Pancreas (tissue), 10 donors: Measurements from ENCODE around the gene NUCB2. TPM values are rescaled to one million over a fixed set of nuclear protein-coding genes. Genes with fewer than 3 reads are reported as not detected.

ENCODE experiments used
- ATAC-seq, 4 donors: fragments of 200-7000 bp; cut with Tn5 transposase; one replicate each; pipeline versions ENCODE4 v1.8.0 to v1.9.1; 2020; ENCODE audit warnings: mild to moderate bottlenecking in 4 of 4, moderate library complexity in 4 of 4
- DNase-seq, 6 donors: peaks; one replicate each; pipeline ENCODE4 v3.0.0-alpha.2; 2020
- FAIRE-seq: peaks from 2 replicates; lab custom pipeline; 2012; peaks lifted over from hg19 to GRCh38; lab: Jason Lieb, UNC
- H3K27ac ChIP-seq, 4 donors: fragments of 200-600 bp; sonication (generic); 1 replicate in 3 of 4; 2 replicates in 1 of 4; pipeline versions ENCODE4 v1.5.0 to v1.8.0; 2020
- H3K27me3 ChIP-seq, 4 donors: fragments of 200-600 bp; one replicate each; pipeline ENCODE4 v1.8.0; 2021
- H3K36me3 ChIP-seq, 3 donors: fragments of 200-600 bp; sonication (generic) in 1 of 3; one replicate each; pipeline versions ENCODE4 v1.5.0 to v1.8.0; 2020 to 2021
- H3K4me1 ChIP-seq, 3 donors: fragments of 200-600 bp; one replicate each; pipeline ENCODE4 v1.8.0; 2021
- H3K4me3 ChIP-seq, 4 donors: fragments of 200-600 bp; sonication (generic) in 2 of 4; one replicate each; pipeline versions ENCODE4 v1.5.0 to v1.8.0; 2020 to 2021
- H3K9me3 ChIP-seq, 4 donors: fragments of 200-600 bp; one replicate each; pipeline ENCODE4 v1.8.0; 2021
- CTCF ChIP-seq, 4 donors: fragments of 200-600 bp; sonication (generic) in 3 of 4; IDR thresholded peaks; one replicate each; pipeline versions ENCODE4 v1.5.0 to v1.8.0; 2021; ENCODE audit warnings: antibody characterized with exemption in 4 of 4
- WGBS, 2 donors: extraction: QIAGEN DNeasy Blood & Tissue Kit; methylation state at CpG; one replicate each; pipeline ENCODE4 v1.1.7; 2013; 5-methylcytosine and 5-hydroxymethylcytosine counted together
- intact Hi-C, 3 donors: fragments of 100-400 bp; cut with DNase I; formaldehyde crosslinking; loops; one replicate each; pipeline versions ENCODE4 v1.11.1 to v1.14.2; 2022
- polyA plus RNA-seq, 2 donors: library from polyadenylated mRNA; stranded (reverse); fragments of 200-250 nt; gene quantifications; one replicate each; pipeline ENCODE4 v1.2.3, GENCODE V29; 2013
- total RNA-seq, 6 donors: library from RNA; stranded (reverse); fragmentation: NEBNext Ultra II Directional in 4 of 6; extraction: Animal tissue kit (Norgen Biotek cat#: 25700) in 4 of 6; gene quantifications; one replicate each; pipeline versions ENCODE4 v1.2.1 to v1.2.4, GENCODE V29; 2021 to 2023
- donor health status: healthy with polysubstance abuse.
- donor health status: DM: no; HTN: no; CAD: no; lungs with moderate emphysema.
- donor health status: DM: no; HTN: no; CAD: no.
- donor health status: control.
- donor health status: control.
- donor health status: Bipolar disorder and iron deficiency.
- donor health status: DM: yes; HTN: yes; CAD: no.
- donor health status: DM: no; HTN: no; CAD: no.
- donor health status: DM: no; HTN: no; CAD: no.
- donor health status: DM: yes; HTN: yes; CAD: no.

Gene NUCB2
- total and polyA plus RNA-seq, 8 donors: 108 to 255 (median 160) TPM

- intact Hi-C loops: loop anchor here in 1 of 3 donors (10.0 kb wide), 1 partner anchor 128 kb away; no protein-coding TSS in a partner anchor
- DNase-seq (no peak), FAIRE-seq (no peak), ATAC-seq (no peak)
- Histone ChIP-seq H3K27ac (no peak overlapping the region), H3K4me3 (no peak overlapping the region), H3K27me3 (no peaks in the 10 kb centered on the region), H3K36me3 (peaks cover 0 to 13% (median 0%) of the 10 kb centered on the region in 3 donors), H3K9me3 (no peaks in the 10 kb centered on the region), H3K4me1 (no peaks in the 10 kb centered on the region)
- TF ChIP-seq CTCF (IDR thresholded peaks at IDR 0.05): no peak
- 93 to 94% methylated on average over 3 of the region's 3 CpGs for WGBS, 2 donors
These were observed 100.0 kb downstream of the NUCB2 start for GRCh38 chr11:17376493-17376892.

GRCh38 chr11:17378655-17379054, 102.1 kb downstream of the NUCB2 start:
- Histone ChIP-seq H3K36me3 (peaks cover 0 to 2% (median 0%) of the 10 kb centered on the region in 3 donors), H3K27ac (no peak overlapping the region), H3K27me3 (no peaks in the 10 kb centered on the region), H3K4me3 (no peak overlapping the region), H3K9me3 (no peaks in the 10 kb centered on the region), H3K4me1 (no peaks in the 10 kb centered on the region)
- no peak for DNase-seq
- no peak for ATAC-seq
- TF ChIP-seq CTCF (IDR thresholded peaks at IDR 0.05): no peak
- WGBS, 2 donors: 70 to 71% methylated on average over 2 of the region's 2 CpGs
- intact Hi-C loops: loop anchor here in 1 of 3 donors (10.0 kb wide), 1 partner anchor 126 kb away; no protein-coding TSS in a partner anchor
- no peak for FAIRE-seq

- Histone ChIP-seq H3K4me1 (no peaks in the 10 kb centered on the region), H3K4me3 (no peak overlapping the region), H3K36me3 (no peaks in the 10 kb centered on the region), H3K9me3 (no peaks in the 10 kb centered on the region), H3K27me3 (no peaks in the 10 kb centered on the region), H3K27ac (no peak overlapping the region)
- intact Hi-C loops: loop anchor here in 1 of 3 donors (10.0 kb wide), 1 partner anchor 125 kb away; no protein-coding TSS in a partner anchor
- no peak for DNase-seq
- TF ChIP-seq CTCF (IDR thresholded peaks at IDR 0.05): no peak
- ATAC-seq: no peak
- no peak for FAIRE-seq
- WGBS, 2 donors: 89 to 90% methylated on average over 7 of the region's 7 CpGs
These were observed 103.0 kb downstream of the NUCB2 start for GRCh38 chr11:17379383-17380180.

DNA sequence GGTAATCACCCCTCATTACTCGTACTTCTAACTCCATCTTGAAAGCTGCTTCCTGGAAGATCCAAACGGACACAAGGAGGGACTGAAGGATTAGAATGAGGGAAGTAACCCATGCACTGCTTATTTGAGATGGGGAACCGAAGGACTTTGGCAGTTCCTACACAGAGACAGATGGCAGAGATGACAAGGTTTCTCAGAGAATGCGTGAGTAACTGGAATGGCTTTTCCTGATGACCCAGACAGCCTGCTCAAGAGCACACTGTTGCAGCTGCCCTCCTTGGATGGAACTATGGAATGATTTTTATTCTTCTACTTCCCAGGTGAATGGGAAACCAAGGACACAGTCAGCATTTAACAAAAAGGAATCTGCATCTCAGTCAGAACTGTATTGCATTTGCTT, 104.6 kb downstream of the NUCB2 start:
- DNase-seq (no peak), ATAC-seq (no peak), FAIRE-seq (no peak)
- intact Hi-C loops: no loop called here
- H3K4me1 ChIP-seq: peaks cover 0 to 4% (median 0%) of the 10 kb centered on the region in 3 donors
- no peak overlapping the region for H3K4me3 ChIP-seq
- no peaks in the 10 kb centered on the region for H3K36me3 ChIP-seq
- WGBS, 2 donors: 75 to 83% methylated on average over 4 of the region's 4 CpGs
- TF ChIP-seq CTCF (IDR thresholded peaks at IDR 0.05): no peak
- no peaks in the 10 kb centered on the region for H3K27me3 ChIP-seq
- H3K27ac ChIP-seq: no peak overlapping the region
- no peaks in the 10 kb centered on the region for H3K9me3 ChIP-seq

Other genes with a start within 250 kb of the NUCB2 start
- 100 to 1,000 TPM; 504 to 802 (median 607) TPM for gene RPS13, start 199.1 kb upstream of the NUCB2 start, total RNA-seq
- 1,000 to 10,000 TPM; 1,092 to 1,177 TPM for gene RPS13, start 199.1 kb upstream of the NUCB2 start, polyA plus RNA-seq
- gene PIK3C2A, start 68.8 kb upstream of the NUCB2 start, total RNA-seq: 10 to 100 TPM; 17.3 to 33.2 (median 23.6) TPM
- gene PIK3C2A, start 68.8 kb upstream of the NUCB2 start, polyA plus RNA-seq: 1 to 10 TPM; 5.4 to 9.1 TPM
- gene NCR3LG1, start 75.1 kb downstream of the NUCB2 start, total RNA-seq: 1 to 10 TPM in 4 of 6 donors, under 1 TPM in 2; 0.83 to 1.6 (median 1.1) TPM
- gene NCR3LG1, start 75.1 kb downstream of the NUCB2 start, polyA plus RNA-seq: under 1 TPM; 0.42 to 0.85 TPM
- gene KCNJ11, start 111.9 kb downstream of the NUCB2 start, total RNA-seq: 10 to 100 TPM in 4 of 6 donors, 1 to 10 TPM in 2; 5.0 to 12.4 (median 11.1) TPM
- 10 to 100 TPM in 1 of 2 donors, 1 to 10 TPM in 1; 9.9 to 17.7 TPM for gene KCNJ11, start 111.9 kb downstream of the NUCB2 start, polyA plus RNA-seq
- 10 to 100 TPM; 14.9 to 77.3 (median 38.4) TPM for gene ABCC8, start 200.1 kb downstream of the NUCB2 start, total RNA-seq
- 100 to 1,000 TPM; 196 to 917 TPM for gene ABCC8, start 200.1 kb downstream of the NUCB2 start, polyA plus RNA-seq